B cell (primary cell): Measurements from ENCODE around the gene SETD1A.

ENCODE experiments used
- CTCF ChIP-seq: fragments of 200-600 bp; IDR thresholded peaks from one replicate; pipeline ENCODE4 v1.8.0; 2022; ENCODE audit warnings: antibody characterized with exemption, mild to moderate bottlenecking
- EZH2 ChIP-seq: IDR thresholded peaks from 2 replicates; pipeline ENCODE4 v1.6.1; 2012; ENCODE audit warnings: borderline replicate concordance, low read depth, mild to moderate bottlenecking, moderate library complexity, low read length; ENCODE audit not compliant: insufficient read depth, poor library complexity, severe bottlenecking

- TF ChIP-seq CTCF (no peak), EZH2 (no peak)
These were observed 46.2 kb downstream of the SETD1A start for GRCh38 chr16:31003744-31004143.
